NT2/D1 (cell line): ENCODE results near the gene CERS3.

Experiments used
- SUZ12 ChIP-seq: IDR thresholded peaks from 2 replicates; pipeline ENCODE4 v1.6.1; 2011; ENCODE audit not compliant: insufficient read length, insufficient read depth; ENCODE audit errors: extremely low read depth
- YY1 ChIP-seq: IDR thresholded peaks from 2 replicates; pipeline ENCODE4 v1.6.1; 2011; ENCODE audit not compliant: insufficient read length, insufficient read depth
- ZNF274 ChIP-seq: IDR thresholded peaks from 2 replicates; pipeline ENCODE4 v1.6.1; 2011; ENCODE audit warnings: mild to moderate bottlenecking, low read depth, low read length

GRCh38 chr15:100394736-100395440 is 133.9 kb downstream of the CERS3 start:
- TF ChIP-seq SUZ12 (no peak), YY1 (no peak), ZNF274 (no peak)
